ENCODE measurements around the gene KRT13. TPM values are rescaled to one million over a fixed set of nuclear protein-coding genes. Genes with fewer than 3 reads are reported as not detected.

Gene KRT13
- total and polyA plus RNA-seq, 9 of the 15 experiments (the other 6 are each of a cell fraction or from before 2014, with no cell fraction given), result 0.11 to 1.1 (median 0.24) TPM; not detected in 3

GRCh38 chr17:41540921-41541625 lies 35.7 kb upstream of the KRT13 start (continued):
- TF ChIP-seq, protein P1, sequence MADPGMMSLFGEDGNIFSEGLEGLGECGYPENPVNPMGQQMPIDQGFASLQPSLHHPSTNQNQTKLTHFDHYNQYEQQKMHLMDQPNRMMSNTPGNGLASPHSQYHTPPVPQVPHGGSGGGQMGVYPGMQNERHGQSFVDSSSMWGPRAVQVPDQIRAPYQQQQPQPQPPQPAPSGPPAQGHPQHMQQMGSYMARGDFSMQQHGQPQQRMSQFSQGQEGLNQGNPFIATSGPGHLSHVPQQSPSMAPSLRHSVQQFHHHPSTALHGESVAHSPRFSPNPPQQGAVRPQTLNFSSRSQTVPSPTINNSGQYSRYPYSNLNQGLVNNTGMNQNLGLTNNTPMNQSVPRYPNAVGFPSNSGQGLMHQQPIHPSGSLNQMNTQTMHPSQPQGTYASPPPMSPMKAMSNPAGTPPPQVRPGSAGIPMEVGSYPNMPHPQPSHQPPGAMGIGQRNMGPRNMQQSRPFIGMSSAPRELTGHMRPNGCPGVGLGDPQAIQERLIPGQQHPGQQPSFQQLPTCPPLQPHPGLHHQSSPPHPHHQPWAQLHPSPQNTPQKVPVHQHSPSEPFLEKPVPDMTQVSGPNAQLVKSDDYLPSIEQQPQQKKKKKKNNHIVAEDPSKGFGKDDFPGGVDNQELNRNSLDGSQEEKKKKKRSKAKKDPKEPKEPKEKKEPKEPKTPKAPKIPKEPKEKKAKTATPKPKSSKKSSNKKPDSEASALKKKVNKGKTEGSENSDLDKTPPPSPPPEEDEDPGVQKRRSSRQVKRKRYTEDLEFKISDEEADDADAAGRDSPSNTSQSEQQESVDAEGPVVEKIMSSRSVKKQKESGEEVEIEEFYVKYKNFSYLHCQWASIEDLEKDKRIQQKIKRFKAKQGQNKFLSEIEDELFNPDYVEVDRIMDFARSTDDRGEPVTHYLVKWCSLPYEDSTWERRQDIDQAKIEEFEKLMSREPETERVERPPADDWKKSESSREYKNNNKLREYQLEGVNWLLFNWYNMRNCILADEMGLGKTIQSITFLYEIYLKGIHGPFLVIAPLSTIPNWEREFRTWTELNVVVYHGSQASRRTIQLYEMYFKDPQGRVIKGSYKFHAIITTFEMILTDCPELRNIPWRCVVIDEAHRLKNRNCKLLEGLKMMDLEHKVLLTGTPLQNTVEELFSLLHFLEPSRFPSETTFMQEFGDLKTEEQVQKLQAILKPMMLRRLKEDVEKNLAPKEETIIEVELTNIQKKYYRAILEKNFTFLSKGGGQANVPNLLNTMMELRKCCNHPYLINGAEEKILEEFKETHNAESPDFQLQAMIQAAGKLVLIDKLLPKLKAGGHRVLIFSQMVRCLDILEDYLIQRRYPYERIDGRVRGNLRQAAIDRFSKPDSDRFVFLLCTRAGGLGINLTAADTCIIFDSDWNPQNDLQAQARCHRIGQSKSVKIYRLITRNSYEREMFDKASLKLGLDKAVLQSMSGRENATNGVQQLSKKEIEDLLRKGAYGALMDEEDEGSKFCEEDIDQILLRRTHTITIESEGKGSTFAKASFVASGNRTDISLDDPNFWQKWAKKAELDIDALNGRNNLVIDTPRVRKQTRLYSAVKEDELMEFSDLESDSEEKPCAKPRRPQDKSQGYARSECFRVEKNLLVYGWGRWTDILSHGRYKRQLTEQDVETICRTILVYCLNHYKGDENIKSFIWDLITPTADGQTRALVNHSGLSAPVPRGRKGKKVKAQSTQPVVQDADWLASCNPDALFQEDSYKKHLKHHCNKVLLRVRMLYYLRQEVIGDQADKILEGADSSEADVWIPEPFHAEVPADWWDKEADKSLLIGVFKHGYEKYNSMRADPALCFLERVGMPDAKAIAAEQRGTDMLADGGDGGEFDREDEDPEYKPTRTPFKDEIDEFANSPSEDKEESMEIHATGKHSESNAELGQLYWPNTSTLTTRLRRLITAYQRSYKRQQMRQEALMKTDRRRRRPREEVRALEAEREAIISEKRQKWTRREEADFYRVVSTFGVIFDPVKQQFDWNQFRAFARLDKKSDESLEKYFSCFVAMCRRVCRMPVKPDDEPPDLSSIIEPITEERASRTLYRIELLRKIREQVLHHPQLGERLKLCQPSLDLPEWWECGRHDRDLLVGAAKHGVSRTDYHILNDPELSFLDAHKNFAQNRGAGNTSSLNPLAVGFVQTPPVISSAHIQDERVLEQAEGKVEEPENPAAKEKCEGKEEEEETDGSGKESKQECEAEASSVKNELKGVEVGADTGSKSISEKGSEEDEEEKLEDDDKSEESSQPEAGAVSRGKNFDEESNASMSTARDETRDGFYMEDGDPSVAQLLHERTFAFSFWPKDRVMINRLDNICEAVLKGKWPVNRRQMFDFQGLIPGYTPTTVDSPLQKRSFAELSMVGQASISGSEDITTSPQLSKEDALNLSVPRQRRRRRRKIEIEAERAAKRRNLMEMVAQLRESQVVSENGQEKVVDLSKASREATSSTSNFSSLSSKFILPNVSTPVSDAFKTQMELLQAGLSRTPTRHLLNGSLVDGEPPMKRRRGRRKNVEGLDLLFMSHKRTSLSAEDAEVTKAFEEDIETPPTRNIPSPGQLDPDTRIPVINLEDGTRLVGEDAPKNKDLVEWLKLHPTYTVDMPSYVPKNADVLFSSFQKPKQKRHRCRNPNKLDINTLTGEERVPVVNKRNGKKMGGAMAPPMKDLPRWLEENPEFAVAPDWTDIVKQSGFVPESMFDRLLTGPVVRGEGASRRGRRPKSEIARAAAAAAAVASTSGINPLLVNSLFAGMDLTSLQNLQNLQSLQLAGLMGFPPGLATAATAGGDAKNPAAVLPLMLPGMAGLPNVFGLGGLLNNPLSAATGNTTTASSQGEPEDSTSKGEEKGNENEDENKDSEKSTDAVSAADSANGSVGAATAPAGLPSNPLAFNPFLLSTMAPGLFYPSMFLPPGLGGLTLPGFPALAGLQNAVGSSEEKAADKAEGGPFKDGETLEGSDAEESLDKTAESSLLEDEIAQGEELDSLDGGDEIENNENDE (IDR thresholded peaks at IDR 0.05; ENCODE audit: low read depth, low read length), result no peak
- TF ChIP-seq ZBTB26 (CRISPR knock-in tag; IDR thresholded peaks at IDR 0.05) (no peak), CREBBP (IDR thresholded peaks at IDR 0.05; ENCODE audit: low read depth, low read length) (no peak), ZNF253 (CRISPR knock-in tag; conservative IDR thresholded peaks at IDR 0.05) (no peak), SNIP1 (IDR thresholded peaks at IDR 0.05; ENCODE audit: low read depth) (no peak), ATF7 (IDR thresholded peaks at IDR 0.05) (no peak)
- TF ChIP-seq, protein P2, sequence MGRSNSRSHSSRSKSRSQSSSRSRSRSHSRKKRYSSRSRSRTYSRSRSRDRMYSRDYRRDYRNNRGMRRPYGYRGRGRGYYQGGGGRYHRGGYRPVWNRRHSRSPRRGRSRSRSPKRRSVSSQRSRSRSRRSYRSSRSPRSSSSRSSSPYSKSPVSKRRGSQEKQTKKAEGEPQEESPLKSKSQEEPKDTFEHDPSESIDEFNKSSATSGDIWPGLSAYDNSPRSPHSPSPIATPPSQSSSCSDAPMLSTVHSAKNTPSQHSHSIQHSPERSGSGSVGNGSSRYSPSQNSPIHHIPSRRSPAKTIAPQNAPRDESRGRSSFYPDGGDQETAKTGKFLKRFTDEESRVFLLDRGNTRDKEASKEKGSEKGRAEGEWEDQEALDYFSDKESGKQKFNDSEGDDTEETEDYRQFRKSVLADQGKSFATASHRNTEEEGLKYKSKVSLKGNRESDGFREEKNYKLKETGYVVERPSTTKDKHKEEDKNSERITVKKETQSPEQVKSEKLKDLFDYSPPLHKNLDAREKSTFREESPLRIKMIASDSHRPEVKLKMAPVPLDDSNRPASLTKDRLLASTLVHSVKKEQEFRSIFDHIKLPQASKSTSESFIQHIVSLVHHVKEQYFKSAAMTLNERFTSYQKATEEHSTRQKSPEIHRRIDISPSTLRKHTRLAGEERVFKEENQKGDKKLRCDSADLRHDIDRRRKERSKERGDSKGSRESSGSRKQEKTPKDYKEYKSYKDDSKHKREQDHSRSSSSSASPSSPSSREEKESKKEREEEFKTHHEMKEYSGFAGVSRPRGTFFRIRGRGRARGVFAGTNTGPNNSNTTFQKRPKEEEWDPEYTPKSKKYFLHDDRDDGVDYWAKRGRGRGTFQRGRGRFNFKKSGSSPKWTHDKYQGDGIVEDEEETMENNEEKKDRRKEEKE (IDR thresholded peaks at IDR 0.05; ENCODE audit: borderline replicate concordance in 1 of 2, control insufficient read depth in 1 of 2, low read depth in 2 of 2, low read length in 1 of 2), result no peak
